HCT116 (cell line): ENCODE measurements around the gene DAPL1.

ENCODE experiments used
- EZH2 ChIP-seq: fragments of 200-600 bp; sonication (generic); IDR thresholded peaks from 2 replicates; pipeline ENCODE4 v1.6.1; 2017; ENCODE audit warnings: antibody characterized with exemption, mixed run types
- POLR2A ChIP-seq: IDR thresholded peaks from 2 replicates; pipeline ENCODE4 v1.7.0; 2011; ENCODE audit warnings: borderline replicate concordance; ENCODE audit not compliant: insufficient read depth, insufficient read length; ENCODE audit errors: extremely low read depth
- POLR2AphosphoS5 ChIP-seq: IDR thresholded peaks from 2 replicates; pipeline ENCODE4 v1.6.1; 2011; ENCODE audit warnings: mild to moderate bottlenecking, low read depth, low read length, moderate library complexity
- SIN3A ChIP-seq: IDR thresholded peaks from 2 replicates; pipeline ENCODE4 v1.6.1; 2012; ENCODE audit warnings: low read depth
- SP1 ChIP-seq: IDR thresholded peaks from 2 replicates; pipeline ENCODE4 v1.6.1; 2012; ENCODE audit warnings: low read depth
- TCF7L2 ChIP-seq: IDR thresholded peaks from 2 replicates; pipeline ENCODE4 v1.7.0; 2011; ENCODE audit warnings: borderline replicate concordance, inconsistent platforms; ENCODE audit not compliant: insufficient read depth, insufficient read length; ENCODE audit errors: extremely low read depth
- ZNF274 ChIP-seq: fragments of 200-500 bp; sonication (Bioruptor generic); IDR thresholded peaks from 2 replicates; pipeline ENCODE4 v1.6.1; 2014; ENCODE audit warnings: mild to moderate bottlenecking, low read depth, low read length, inconsistent platforms
- TF ChIP-seq, protein P1 (sequence below), 3 experiments: fragments of 200-600 bp in 1 of 3; sonication (generic) in 1 of 3; IDR thresholded peaks in 2 of 3; conservative IDR thresholded peaks in 1 of 3; 2 replicates each; pipeline ENCODE4 v1.5.1; 2012 to 2017; ENCODE audit warnings: low read depth in 2 of 3, low read length in 2 of 3, antibody characterized with exemption in 1 of 3, borderline replicate concordance in 1 of 3, control low read depth in 1 of 3, mild to moderate bottlenecking in 1 of 3, mixed read lengths in 1 of 3, mixed run types in 1 of 3, moderate library complexity in 1 of 3; ENCODE audit not compliant: insufficient read depth in 1 of 3
- TF ChIP-seq, protein P2 (sequence below): IDR thresholded peaks from 2 replicates; pipeline ENCODE4 v1.6.1; 2011; ENCODE audit warnings: mild to moderate bottlenecking, low read length, moderate library complexity; ENCODE audit not compliant: insufficient replicate concordance; ENCODE audit errors: extremely low read depth
- TF ChIP-seq, protein P3 (sequence below): IDR thresholded peaks from 2 replicates; pipeline ENCODE4 v1.6.1; 2012

DNA sequence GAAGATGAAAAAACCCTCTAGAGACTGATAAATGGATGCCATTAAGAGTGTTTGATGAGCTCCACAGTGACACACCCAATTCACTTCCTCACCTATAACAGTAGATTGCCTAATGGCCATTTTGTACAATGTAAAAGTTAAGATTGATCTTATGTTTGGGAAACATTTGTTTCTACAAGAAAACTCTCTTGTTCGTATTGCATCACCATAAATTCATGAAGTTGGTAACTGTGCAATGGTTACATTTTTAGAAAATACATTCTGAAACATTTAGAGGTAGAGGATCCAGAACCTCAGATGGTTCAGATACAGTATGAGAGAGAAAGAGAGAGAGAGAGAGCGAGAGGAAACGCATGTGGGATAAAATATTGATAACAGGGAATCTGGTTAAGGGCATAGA is 31.8 kb downstream of the DAPL1 start:
- TF ChIP-seq, protein P1, sequence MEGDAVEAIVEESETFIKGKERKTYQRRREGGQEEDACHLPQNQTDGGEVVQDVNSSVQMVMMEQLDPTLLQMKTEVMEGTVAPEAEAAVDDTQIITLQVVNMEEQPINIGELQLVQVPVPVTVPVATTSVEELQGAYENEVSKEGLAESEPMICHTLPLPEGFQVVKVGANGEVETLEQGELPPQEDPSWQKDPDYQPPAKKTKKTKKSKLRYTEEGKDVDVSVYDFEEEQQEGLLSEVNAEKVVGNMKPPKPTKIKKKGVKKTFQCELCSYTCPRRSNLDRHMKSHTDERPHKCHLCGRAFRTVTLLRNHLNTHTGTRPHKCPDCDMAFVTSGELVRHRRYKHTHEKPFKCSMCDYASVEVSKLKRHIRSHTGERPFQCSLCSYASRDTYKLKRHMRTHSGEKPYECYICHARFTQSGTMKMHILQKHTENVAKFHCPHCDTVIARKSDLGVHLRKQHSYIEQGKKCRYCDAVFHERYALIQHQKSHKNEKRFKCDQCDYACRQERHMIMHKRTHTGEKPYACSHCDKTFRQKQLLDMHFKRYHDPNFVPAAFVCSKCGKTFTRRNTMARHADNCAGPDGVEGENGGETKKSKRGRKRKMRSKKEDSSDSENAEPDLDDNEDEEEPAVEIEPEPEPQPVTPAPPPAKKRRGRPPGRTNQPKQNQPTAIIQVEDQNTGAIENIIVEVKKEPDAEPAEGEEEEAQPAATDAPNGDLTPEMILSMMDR (IDR thresholded peaks at IDR 0.05 in 2 of 3, conservative IDR thresholded peaks at IDR 0.05 in 1 of 3; ENCODE audit: borderline replicate concordance in 1 of 3, insufficient read depth in 1 of 3, low read depth in 2 of 3, low read length in 2 of 3): no peak
- TF ChIP-seq POLR2A (no peak), POLR2AphosphoS5 (no peak), TCF7L2 (no peak), SP1 (no peak), SIN3A (no peak), ZNF274 (no peak), EZH2 (no peak)
- TF ChIP-seq, protein P2, sequence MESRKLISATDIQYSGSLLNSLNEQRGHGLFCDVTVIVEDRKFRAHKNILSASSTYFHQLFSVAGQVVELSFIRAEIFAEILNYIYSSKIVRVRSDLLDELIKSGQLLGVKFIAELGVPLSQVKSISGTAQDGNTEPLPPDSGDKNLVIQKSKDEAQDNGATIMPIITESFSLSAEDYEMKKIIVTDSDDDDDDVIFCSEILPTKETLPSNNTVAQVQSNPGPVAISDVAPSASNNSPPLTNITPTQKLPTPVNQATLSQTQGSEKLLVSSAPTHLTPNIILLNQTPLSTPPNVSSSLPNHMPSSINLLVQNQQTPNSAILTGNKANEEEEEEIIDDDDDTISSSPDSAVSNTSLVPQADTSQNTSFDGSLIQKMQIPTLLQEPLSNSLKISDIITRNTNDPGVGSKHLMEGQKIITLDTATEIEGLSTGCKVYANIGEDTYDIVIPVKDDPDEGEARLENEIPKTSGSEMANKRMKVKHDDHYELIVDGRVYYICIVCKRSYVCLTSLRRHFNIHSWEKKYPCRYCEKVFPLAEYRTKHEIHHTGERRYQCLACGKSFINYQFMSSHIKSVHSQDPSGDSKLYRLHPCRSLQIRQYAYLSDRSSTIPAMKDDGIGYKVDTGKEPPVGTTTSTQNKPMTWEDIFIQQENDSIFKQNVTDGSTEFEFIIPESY: no peak
- TF ChIP-seq, protein P3, sequence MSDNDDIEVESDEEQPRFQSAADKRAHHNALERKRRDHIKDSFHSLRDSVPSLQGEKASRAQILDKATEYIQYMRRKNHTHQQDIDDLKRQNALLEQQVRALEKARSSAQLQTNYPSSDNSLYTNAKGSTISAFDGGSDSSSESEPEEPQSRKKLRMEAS: no peak
